Measurements from ENCODE around the gene SH3BP4.

SH3BP4 gene

DNA sequence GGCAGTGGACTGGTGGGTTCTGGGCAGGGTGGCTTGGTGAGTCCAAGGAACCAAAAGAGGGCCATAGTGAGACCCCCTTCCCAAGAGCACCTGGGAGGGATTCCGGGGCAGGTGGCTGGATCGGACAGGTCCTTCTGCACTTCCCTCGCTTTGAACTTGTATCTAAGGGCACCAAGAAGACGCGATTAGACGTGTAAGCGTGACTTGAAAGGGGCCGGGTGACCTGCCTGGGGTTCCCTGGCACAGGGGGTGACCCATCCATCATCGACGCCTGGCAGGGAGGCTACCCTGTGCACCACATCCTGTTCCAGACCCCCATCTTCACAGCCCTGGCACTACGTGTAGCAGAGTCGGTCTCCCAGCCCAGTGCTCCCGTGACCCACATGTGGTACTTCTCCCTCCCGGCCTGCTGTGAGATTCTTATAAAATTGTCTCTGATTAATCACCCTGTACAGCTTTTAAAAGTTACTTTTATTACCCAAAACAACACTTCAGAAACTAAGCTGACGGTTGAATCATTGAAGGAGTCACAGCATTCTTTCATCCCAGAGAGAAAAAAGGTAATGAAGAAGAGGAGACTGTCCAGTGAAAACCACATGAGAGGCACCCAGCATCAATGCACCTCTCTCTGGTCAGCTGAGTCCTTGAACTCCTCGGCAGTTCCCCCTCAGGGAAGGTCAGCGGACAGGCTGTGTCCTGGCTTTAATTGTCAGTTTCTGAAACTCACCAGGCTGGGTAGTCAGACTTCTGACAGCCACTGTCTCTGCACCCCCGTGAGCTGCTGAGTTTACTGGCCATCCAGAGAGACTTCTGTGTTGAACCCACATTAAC lies 13.0 kb downstream of the SH3BP4 start:
- in situ Hi-C loops (cut with MboI; ENCODE audit: low sequenced_read_pairs): no loop called here

DNA sequence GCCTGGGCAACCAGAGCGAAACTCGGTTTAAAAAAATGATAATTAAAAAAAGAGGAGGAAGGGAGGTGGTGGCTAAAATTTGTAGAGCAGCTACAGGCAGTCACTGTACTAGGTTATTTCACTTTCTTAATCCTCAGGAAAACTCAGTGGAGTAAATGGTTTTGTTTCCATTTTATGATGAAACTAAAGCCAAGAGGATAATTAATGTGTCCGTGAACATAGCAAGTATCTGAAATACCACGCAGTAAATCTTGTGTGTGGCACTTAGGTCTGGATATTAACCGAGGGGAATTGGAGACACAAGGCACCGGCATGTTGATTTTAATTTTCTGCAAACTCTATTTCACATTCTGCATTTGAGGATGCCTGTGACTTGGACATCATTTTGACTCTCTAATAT lies 14.5 kb downstream of the SH3BP4 start:
- in situ Hi-C loops (cut with MboI; ENCODE audit: low sequenced_read_pairs): no loop called here

DNA sequence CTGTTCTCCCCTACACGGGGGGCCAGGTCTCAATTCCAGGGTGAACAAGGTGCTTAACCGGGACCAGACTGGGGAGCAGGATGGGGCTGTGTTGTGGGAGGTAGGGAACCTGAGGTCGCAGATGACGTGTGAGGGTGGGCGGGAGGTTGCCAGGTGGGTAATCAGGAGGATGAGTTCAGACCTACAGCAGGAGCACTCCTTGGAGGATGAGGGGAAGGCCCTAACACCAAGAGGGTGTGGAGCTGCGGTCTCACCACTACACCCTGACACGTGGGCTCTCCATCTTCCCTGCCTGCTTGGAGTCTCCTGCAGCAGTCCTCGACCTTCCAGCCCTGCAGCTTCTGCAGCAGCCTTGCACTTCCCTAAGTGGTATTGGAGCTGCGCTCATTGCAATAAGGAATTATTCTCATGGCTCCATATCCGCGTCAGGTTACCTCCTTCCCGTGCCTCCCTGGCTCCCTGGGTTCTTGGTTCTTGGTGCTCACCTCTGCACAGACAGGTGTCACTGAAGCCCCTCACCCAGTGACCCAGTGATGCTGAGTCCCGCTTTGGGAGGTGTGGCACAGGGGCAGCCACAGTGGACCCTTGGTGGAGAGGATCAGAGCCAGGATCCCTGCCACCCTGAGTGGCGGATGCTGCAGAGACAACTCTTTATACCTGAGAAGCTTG lies 15.5 kb downstream of the SH3BP4 start:
- in situ Hi-C loops (cut with MboI; ENCODE audit: low sequenced_read_pairs): no loop called here

DNA sequence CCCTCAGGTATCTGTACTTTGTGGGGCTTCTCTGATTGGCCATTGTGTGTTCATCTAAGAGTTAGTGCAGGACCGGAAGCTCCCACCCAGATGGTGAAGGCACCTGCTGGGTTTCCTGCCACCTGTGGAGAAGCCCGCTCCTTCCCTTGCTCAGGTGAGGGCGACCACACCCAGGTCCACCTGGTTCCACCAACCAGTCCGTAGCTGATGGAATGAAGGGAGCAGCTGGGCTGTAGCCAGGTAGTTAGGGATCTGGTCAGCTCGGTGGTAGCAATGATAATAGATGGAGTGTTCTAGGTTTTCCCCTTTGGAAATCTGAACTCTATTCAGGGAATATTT lies 16.0 kb downstream of the SH3BP4 start:
- in situ Hi-C loops (cut with MboI; ENCODE audit: low sequenced_read_pairs): no loop called here

DNA sequence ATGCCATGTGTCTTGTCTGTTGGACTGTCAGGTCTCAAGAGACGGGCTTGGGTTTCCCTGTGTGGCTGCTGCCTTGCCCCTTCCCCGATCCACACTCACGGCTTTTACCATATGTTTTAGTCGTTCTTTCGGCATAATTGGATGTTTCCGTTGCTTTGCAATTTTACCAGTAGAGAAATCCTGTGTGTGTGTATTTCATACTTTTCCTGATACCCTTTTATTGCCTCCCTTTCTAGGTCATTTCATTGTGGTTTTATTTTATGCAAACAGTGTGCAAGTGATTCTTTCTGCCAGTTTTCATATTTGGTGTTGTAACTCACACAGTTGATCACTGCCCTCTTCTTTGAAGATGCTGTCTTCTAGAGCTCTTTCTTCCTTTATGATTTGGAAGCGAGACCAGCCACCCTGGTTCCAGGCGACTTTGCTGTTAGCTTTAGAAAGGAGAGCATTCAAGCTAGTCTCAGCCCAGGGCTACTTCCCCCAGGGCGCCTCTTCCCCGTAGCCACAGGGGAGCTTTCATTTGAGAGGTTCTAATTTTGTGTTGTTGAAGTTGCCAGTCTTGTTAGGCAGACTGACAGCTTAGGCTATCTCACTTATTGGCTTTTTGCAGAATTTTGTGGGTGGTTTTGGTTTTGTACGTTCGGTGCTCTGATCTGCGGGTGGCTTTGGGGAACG lies 17.0 kb downstream of the SH3BP4 start:
- in situ Hi-C loops (cut with MboI; ENCODE audit: low sequenced_read_pairs): no loop called here

DNA sequence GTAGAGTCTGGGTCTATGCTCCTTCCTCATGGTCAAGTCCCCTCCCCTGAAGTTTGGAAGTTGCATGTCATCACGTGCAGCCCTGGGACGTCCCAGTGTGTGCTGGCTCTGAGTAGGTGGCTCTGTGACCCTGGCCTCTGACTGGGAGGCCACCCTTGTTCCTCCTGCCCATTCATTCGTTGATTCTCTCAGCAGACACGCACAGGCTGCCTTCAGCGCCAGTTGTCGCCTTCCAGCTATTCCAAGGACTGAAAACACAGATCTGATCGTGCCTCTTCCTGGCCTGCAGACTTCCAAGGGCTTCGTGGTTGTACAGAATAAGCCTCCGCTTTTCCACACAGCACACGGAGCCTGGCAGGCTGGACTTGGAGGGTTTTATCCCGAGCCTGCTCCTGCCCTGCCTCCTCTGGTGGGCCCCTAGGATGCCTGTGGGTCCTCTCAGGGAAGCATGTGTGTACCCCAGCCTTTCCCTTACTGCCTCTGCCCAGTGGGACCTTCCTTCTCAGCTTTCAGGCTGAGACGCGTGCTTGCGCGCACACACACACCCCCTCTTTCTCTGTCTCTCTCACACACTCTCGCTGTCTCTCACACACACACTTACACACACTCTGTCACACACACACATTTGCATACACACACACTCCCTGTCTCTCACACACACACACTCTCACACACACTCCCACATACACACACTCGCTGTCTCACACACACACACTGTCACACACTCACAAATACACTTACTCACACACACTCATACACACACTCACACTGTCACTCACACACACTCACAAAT lies 17.7 kb downstream of the SH3BP4 start:
- in situ Hi-C loops (cut with MboI; ENCODE audit: low sequenced_read_pairs): no loop called here

DNA sequence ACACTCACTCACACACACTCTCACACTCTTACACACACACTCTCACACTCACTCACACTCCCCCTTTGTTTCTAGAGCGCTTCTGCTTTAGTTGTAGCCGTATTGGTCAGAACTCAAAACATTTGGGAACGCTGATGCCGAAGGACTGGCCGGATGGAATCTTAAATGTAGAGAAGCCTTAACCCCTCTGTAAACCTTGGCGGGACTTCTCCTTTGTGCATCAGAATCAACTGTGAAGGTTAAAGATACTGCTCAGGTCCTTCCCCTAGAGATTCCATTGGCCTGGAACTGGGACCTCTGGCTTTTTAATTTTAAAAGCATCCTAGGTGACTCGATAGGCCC lies 18.3 kb downstream of the SH3BP4 start:
- in situ Hi-C loops (cut with MboI; ENCODE audit: low sequenced_read_pairs): no loop called here

DNA sequence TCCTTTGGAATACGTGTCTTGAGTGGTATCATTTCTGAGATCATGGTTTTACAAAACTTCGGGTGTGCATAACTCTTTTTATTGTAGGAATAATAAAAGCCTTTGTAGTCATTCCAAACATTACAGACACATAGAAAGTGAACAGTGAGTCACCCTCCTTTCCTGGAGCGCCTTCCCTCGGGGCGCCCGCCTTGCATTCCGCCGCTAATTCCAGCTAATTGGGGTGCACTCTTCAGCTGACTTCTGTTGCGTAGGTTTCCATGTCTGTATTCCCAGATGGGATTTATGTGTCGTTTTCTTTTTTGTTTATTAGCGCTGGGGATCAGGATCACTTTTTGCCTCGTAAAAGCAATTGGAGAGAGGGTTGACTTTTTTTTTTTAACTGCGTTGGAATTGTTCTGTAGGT lies 18.7 kb downstream of the SH3BP4 start:
- in situ Hi-C loops (cut with MboI; ENCODE audit: low sequenced_read_pairs): no loop called here

DNA sequence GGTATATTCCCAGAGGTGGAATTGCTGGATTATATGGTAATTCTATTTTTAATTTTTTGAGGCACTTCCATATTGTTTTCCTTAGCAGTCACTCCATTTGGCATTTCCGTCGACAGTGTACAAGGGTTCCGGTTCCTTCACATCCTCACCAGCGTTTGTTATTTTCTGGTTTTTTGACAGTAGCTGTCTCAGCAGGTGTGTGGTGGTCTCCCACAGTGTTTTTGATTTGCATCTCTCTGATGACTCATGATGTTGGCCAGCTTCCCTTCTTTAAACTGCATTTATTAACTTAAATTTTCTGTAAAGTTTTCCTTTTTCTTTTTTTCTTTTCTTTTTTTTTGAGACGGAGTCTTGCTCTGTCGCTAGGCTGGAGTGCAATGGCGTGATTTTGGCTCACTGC lies 19.7 kb downstream of the SH3BP4 start:
- in situ Hi-C loops (cut with MboI; ENCODE audit: low sequenced_read_pairs): no loop called here

DNA sequence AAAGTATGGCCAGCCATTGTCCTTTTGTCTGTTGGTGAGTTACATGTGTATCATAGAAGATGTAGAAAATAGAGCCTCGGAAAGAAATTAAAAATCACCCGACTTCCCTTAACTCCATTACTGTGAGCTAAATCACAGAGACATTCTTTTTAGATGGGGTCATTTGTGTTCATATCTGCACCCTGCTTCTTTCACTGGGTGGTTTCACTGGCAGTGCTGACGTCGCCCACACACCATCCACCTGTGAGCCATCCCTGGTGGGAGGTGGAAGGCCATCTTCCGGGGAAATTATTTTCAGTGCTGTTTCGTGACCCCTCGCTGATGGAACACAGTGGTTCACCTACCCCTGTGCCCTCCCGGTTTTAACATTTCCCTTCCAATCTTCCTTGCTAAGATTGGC lies 21.2 kb downstream of the SH3BP4 start:
- in situ Hi-C loops (cut with MboI; ENCODE audit: low sequenced_read_pairs): no loop called here

DNA sequence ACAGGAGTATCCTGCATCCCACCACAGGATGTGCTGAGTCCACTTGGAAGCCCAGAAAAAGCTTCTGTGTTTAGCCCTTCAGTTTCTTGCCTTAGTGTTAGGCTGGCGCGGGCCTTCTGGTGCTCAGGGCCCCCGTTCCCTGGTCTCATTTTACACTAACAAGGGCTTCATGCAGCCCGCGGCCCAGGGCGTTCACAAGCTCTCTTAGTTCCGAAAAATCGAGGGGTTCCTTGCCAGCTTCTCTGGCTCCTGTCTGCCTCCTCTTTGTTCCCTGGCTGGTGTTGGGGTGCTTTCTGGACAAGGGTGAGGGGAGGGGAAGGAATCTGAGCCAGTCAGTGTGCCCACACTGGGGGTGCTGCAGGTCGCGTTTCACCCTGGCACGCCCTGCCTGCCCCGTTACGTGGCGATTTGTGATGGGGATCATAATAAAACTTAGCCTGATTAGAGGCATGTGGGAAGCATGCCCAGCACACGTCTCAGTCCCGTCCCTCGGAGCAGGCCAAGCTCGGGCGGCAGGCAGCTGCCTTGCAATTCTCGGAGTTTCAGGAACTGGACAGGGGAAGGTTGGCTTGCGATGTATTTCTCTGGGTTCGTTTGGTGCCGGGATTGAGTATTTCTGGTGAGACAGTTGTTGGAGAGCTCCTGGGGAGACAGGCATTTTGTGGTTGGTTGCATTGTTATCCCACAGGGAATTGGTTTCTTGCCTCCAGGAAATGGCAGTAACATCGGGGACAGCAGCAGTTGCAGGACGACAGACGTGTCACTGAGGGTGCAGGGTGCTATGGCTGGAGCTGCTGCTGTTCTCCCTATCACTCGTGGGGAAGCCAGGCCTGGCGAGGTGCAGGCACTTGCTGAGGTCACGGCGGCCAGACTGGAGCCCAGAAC lies 22.9 kb downstream of the SH3BP4 start:
- in situ Hi-C loops (cut with MboI; ENCODE audit: low sequenced_read_pairs): no loop called here

DNA sequence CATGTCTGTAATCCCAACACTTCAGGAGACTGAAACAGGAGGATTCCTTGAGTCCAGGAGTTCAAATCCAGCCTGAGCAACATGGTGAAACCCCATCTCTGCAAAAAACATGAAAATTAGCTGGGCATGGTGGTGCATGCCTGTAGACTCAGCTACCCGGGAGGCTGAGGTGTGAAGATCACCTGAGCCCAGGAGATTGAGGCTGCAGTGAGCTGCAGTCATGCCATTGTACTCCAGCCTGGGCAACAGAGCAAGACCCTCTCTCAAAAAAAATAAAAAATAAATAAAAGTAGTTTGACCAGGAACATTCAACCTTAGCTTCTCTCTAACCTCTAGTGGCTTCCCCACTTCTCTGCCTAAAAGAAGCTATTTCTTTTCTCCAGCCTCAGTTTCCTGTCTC lies 23.8 kb downstream of the SH3BP4 start:
- in situ Hi-C loops (cut with MboI; ENCODE audit: low sequenced_read_pairs): no loop called here

DNA sequence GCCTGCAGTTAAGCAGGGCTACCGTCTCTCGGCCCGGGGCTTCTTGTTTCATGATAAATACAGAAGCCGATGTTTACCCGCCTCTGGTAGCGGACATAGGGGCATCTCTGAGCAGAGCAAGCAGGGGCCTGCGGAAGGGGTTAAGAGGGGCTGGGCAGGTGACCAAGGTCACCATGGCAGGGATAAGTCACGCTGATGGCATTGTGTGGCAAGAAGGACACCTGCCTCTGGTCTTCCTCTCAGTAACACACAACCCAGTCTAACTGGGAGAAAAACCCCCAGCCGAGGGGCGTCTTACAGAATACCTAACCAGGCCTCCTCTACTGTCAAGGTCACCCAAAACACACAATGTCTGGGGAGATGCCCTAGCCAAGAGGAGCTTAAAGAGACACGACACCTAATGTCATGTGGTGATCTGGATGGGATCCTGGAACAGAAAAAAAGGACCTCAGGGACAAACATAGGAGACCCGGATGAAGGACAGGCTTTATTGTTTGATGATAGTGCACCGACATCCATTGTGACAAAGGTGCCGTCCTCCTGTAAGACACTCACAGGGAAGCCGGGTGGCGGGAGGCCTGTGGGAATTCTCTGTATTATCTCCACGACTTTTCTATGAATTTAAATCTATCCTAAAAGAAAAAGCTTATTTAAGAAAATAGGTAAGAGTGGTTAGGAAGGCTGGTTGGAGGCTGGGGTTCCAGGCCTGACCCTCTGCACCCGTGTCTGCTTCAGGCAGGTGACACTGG lies 24.8 kb downstream of the SH3BP4 start:
- in situ Hi-C loops (cut with MboI; ENCODE audit: low sequenced_read_pairs): no loop called here

DNA sequence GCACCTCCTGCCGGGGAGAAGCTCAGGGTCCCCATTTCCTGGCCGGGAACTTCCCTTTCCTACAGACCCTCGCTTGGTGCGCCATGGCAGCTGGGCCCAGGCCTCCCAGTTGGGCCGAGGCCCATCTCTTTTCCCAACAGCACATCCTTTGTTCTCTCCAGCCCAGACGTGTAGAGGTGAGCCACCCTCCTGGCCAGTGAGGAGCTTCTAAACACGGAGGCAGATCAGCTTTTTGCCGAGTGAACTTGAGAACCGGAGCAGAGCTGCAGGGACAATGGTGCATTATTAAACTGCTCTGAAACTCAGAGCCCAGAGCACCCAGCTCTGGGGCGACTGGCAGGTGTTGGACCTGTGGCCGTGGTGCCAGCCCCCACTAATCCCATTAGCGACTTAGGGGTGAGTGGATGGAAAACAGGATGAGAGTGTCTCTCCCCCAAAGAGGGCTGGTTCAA lies 25.4 kb downstream of the SH3BP4 start:
- in situ Hi-C loops (cut with MboI; ENCODE audit: low sequenced_read_pairs): no loop called here

DNA sequence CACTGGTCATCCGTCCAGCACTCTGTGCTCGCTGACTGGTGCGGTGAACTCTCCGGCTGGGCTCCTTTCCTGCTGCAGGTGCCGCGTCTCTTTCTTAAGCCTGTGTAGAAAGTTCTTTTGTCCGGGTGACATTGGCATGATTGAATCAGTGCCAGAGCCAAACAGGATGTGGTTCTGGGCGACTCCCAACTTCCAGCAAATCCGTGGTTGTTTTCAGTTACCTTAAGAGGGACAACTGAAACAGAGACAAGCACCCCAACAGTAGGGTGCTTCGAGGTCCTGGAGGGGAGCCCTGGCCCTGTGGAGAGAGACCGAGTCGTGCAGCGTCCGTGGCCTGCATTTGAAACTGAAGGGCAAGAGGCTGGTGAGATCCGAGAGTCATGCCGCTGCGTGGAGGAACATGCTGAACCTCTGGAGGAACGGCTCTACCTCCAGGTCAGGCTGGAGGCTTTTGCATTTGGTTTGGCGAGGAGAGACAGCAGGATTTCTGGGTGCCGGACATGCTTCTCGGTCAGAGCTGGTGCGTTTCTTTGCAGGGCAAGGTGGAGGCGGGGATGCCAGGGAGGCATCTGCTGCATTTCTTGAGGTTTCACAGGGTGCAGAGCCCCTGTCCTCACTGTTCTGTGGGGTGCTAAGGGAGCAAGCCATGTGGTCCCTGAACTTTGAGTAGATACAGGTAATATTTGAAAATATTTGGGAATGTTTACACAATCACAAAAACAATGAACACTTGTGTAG lies 26.8 kb downstream of the SH3BP4 start:
- in situ Hi-C loops (cut with MboI; ENCODE audit: low sequenced_read_pairs): no loop called here

DNA sequence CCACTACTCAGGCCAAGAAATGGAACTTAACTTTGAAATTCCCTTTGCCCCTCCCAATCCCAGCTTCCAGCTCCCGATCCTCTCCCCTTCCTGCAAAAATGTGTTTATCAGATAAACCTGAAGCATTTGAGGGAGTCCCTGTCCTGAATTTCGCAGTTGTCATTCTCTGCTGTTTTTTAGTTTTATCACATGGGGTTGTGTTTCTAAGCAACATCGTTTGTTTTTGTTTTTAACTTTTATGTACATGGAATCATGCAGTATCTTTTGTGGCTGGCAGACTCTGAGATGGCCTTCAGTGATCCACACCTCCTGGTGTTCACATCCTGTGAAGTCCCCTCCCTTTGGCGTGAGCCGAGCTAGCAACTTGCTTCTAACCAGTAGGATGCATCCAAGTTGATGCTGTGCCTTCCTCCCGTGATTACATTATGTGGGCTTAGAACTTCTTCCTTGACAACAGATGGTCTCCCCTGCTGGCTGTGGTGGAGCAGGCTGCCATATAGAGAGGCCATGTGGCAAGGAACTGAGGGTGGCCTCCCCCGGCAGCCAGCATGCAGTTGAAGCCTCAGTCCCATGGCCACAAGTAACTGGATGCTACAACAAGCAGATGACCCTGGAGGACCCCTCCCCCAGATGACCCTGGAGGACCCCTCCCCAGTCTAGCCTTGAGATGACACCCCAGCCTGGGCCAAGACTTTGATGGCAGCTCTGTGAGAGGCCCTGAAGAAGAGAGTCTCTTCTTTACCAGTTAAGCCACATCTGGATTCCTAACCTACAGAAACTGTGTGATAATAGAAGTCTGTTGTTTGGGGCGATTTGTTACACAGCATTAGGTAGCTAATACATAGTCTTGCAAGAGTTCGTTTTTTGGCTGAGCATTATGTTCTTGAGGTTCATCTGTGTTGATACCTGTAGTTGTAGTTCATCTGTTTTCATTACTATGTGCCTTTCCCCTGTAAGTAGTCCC lies 27.7 kb downstream of the SH3BP4 start:
- in situ Hi-C loops (cut with MboI; ENCODE audit: low sequenced_read_pairs): no loop called here

DNA sequence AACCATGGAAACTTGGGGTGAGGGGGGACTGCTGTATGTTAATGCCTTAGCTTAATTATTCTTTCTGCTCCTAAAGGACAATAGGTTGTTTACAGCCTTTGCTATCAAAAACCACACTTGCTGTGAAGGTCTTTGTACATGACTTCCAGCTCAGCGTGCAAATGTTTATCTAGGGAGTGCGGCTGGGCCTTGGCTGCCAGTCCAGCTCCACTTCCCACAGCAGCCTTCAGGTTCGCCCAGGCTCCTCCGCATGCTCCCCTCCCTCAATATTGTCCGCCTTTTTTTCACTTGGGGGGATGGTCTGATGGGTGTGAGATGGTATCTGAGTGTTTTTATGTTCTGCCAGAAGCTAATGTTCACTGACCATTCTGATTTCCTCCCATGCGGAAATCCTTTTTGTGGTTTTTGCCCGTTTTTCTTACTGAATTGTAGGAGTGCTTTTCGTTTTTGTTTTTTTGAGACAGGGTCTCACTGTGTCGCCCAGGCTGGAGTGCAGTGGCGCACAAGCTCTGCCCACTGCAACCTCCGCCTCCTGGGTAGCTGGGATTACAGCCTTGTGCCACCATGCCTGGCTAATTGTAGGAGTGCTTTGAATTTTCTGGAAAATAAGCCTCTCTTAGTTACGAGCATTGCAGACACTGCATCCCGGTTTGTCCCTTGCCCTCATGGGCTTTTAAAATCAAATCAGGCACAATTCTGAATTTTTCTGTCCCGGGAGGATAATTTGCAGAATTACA lies 28.8 kb downstream of the SH3BP4 start:
- in situ Hi-C loops (cut with MboI; ENCODE audit: low sequenced_read_pairs): no loop called here
